Endodermal cell (in vitro differentiated cells): ENCODE measurements around the gene SSR3. TPM values are rescaled to one million over a fixed set of nuclear protein-coding genes. Genes with fewer than 3 reads are reported as not detected.

Experiments
- DNase-seq: peaks from one replicate; pipeline ENCODE4 v3.0.0-alpha.2; 2017
- H3K27ac ChIP-seq: 2 replicates; pipeline ENCODE4 v1.5.1; 2013; ENCODE audit warnings: mild to moderate bottlenecking, low read depth, low read length, moderate library complexity
- H3K27me3 ChIP-seq: 2 replicates; pipeline ENCODE4 v1.6.1; 2013; ENCODE audit warnings: mild to moderate bottlenecking, low read length, moderate library complexity; ENCODE audit not compliant: insufficient read depth, control insufficient read depth, poor library complexity, severe bottlenecking
- H3K36me3 ChIP-seq: 2 replicates; pipeline ENCODE4 v1.7.0; 2013; ENCODE audit warnings: mild to moderate bottlenecking, low read length, moderate library complexity; ENCODE audit not compliant: control insufficient read depth, insufficient read depth
- H3K4me1 ChIP-seq: one replicate; pipeline ENCODE4 v1.7.0; 2013; ENCODE audit warnings: low read length; ENCODE audit not compliant: control insufficient read depth, insufficient read depth
- H3K4me3 ChIP-seq: 2 replicates; pipeline ENCODE4 v1.5.1; 2013; ENCODE audit warnings: mild to moderate bottlenecking, low read length, moderate library complexity
- H3K9ac ChIP-seq: 2 replicates; pipeline ENCODE4 v1.6.1; 2013; ENCODE audit warnings: mild to moderate bottlenecking, low read length, moderate library complexity; ENCODE audit not compliant: poor library complexity, severe bottlenecking; ENCODE audit errors: extremely low read depth
- H3K9me3 ChIP-seq: 2 replicates; pipeline ENCODE4 v1.6.1; 2013; ENCODE audit warnings: mild to moderate bottlenecking, low read length, moderate library complexity; ENCODE audit not compliant: control insufficient read depth
- H3K27ac Mint-ChIP-seq: 2 replicates; pipeline ENCODE4 v1.8.0; 2020; ENCODE audit warnings: mixed read lengths
- H3K27me3 Mint-ChIP-seq: 2 replicates; pipeline ENCODE4 v1.8.0; 2021; ENCODE audit warnings: mild to moderate bottlenecking, mixed read lengths; ENCODE audit not compliant: insufficient read depth
- H3K36me3 Mint-ChIP-seq: 2 replicates; pipeline ENCODE4 v1.8.0; 2020; ENCODE audit warnings: low read depth, mixed read lengths
- H3K4me1 Mint-ChIP-seq: 2 replicates; pipeline ENCODE4 v1.8.0; 2020; ENCODE audit warnings: mixed read lengths
- H3K4me3 Mint-ChIP-seq: 2 replicates; pipeline ENCODE4 v1.8.0; 2020; ENCODE audit warnings: mild to moderate bottlenecking, moderate library complexity, mixed read lengths
- H3K9me3 Mint-ChIP-seq: 2 replicates; pipeline ENCODE4 v1.8.0; 2020; ENCODE audit warnings: mild to moderate bottlenecking, mixed read lengths
- WGBS, 2 experiments: methylation state at CpG; one replicate each; pipeline versions ENCODE4 v1.1.5 to v1.1.7; 2013; ENCODE audit warnings: missing lambda C conversion rate in 2 of 2, mixed read lengths in 1 of 2; ENCODE audit not compliant: insufficient coverage in 1 of 2, insufficient read length in 1 of 2; 5-methylcytosine and 5-hydroxymethylcytosine counted together
- total RNA-seq, 2 donors: library from RNA; stranded (reverse); fragmentation: NEBNext Ultra II Directional in 1 of 2; extraction: Animal tissue kit (Norgen Biotek cat#: 25700) in 1 of 2; gene quantifications; 2 replicates in 1 of 2; 3 replicates in 1 of 2; pipeline ENCODE4 v1.2.1, GENCODE V29; 2021
- TF ChIP-seq, protein P1 (sequence below): fragments of 200-600 bp; sonication (generic); conservative IDR thresholded peaks from 2 replicates; pipeline ENCODE4 v1.5.0; 2021; ENCODE audit warnings: antibody characterized with exemption, mild to moderate bottlenecking

The SSR3 gene
- total RNA-seq, 2 donors from 2014 or later, result 187 to 200 TPM

DNA sequence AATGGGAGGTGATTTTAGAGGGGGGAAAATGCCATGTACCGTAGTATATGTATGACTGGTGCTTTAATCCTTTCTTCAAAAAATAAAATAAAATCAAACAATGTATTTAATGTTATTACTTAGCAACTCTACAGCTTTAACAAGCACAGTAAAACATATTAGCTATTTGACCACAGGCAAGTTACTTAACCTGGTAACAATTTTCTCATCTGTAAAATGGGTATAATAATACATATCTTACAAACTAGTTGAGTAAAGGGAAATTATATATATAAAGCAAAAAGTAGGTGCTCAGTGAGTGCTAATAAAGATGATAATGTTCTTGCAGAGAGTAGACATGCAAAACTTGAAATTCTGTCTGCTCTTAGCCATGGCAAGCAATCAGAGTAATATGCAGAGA is 27.9 kb downstream of the SSR3 start:
- Histone ChIP-seq H3K27ac (no peak overlapping the region), H3K4me3 (no peak overlapping the region), H3K9ac (no peak overlapping the region), H3K9me3 (no peaks in the 10 kb centered on the region), H3K36me3 (no peaks in the 10 kb centered on the region), H3K27me3 (no peaks in the 10 kb centered on the region), H3K4me1 (no peaks in the 10 kb centered on the region)
- no peaks in the 10 kb centered on the region for H3K27me3 Mint-ChIP-seq
- no peaks in the 10 kb centered on the region for H3K36me3 Mint-ChIP-seq
- H3K27ac Mint-ChIP-seq, result no peak overlapping the region
- H3K9me3 Mint-ChIP-seq, result no peaks in the 10 kb centered on the region
- H3K4me1 Mint-ChIP-seq, result no peaks in the 10 kb centered on the region
- TF ChIP-seq, protein P1, sequence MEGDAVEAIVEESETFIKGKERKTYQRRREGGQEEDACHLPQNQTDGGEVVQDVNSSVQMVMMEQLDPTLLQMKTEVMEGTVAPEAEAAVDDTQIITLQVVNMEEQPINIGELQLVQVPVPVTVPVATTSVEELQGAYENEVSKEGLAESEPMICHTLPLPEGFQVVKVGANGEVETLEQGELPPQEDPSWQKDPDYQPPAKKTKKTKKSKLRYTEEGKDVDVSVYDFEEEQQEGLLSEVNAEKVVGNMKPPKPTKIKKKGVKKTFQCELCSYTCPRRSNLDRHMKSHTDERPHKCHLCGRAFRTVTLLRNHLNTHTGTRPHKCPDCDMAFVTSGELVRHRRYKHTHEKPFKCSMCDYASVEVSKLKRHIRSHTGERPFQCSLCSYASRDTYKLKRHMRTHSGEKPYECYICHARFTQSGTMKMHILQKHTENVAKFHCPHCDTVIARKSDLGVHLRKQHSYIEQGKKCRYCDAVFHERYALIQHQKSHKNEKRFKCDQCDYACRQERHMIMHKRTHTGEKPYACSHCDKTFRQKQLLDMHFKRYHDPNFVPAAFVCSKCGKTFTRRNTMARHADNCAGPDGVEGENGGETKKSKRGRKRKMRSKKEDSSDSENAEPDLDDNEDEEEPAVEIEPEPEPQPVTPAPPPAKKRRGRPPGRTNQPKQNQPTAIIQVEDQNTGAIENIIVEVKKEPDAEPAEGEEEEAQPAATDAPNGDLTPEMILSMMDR, result no peak
- DNase-seq, result no peak
- WGBS, 2 experiments, result no CpG with 5 or more reads among the region's 1 CpG
- H3K4me3 Mint-ChIP-seq, result no peak overlapping the region

DNA sequence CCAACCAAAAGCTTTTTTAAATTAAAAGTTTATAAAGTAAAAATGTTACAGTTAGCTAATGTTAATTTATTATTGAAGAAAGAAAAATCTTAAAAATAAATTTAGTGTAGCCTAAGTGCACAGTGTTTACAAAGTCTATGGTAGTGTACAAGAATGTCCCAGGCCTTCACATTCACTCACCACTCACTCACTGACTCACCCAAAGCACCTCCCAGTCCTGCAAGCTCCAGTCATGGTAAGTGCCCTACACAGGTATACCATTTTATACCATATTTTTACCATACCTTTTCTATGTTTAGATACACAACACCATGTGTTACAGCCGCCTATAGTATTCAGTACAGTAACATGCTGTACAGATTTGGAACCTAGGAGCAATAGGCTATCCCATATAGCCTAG is 29.1 kb downstream of the SSR3 start:
- no peaks in the 10 kb centered on the region for H3K27me3 ChIP-seq
- no peaks in the 10 kb centered on the region for H3K9me3 ChIP-seq
- Mint-ChIP-seq H3K4me1 (no peaks in the 10 kb centered on the region), H3K27ac (no peak overlapping the region), H3K4me3 (no peak overlapping the region), H3K27me3 (no peaks in the 10 kb centered on the region), H3K9me3 (no peaks in the 10 kb centered on the region), H3K36me3 (no peaks in the 10 kb centered on the region)
- H3K36me3 ChIP-seq, result no peaks in the 10 kb centered on the region
- H3K9ac ChIP-seq, result no peak overlapping the region
- TF ChIP-seq, protein P1, result no peak
- H3K4me1 ChIP-seq, result no peaks in the 10 kb centered on the region
- no peak overlapping the region for H3K27ac ChIP-seq
- WGBS, 2 experiments, result 84 to 100% methylated on average over 1 of the region's 1 CpG
- DNase-seq, result no peak
- H3K4me3 ChIP-seq, result no peak overlapping the region

DNA sequence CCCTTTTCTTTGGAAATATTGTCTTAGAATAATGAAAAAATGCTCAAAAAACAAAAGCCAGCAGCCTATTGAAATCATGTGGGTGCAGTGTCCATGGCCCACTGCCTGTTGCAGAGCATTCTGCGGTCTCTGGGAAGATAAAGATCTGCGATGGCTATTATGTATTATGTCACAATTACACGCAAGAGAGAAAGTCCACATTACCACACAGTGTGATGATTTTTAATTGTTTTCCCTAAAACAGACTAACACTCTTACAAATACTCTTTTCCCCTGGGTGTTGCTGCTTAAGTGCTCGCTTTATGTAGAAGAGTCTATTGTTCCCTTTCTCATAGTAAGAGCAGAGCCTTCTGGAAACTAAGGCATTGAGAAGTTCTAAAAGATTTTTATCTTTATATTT is 32.2 kb downstream of the SSR3 start:
- H3K27ac Mint-ChIP-seq, result no peak overlapping the region
- no peaks in the 10 kb centered on the region for H3K27me3 ChIP-seq
- no peaks in the 10 kb centered on the region for H3K9me3 Mint-ChIP-seq
- no peaks in the 10 kb centered on the region for H3K4me1 ChIP-seq
- no peaks in the 10 kb centered on the region for H3K9me3 ChIP-seq
- no peak overlapping the region for H3K9ac ChIP-seq
- H3K27ac ChIP-seq, result no peak overlapping the region
- H3K36me3 ChIP-seq, result no peaks in the 10 kb centered on the region
- no peak for DNase-seq
- whole genome bisulfite sequencing, 2 experiments, result 91 to 92% methylated on average over 3 to 4 of the region's 4 CpGs
- TF ChIP-seq, protein P1, result no peak
- no peaks in the 10 kb centered on the region for H3K4me1 Mint-ChIP-seq
- H3K27me3 Mint-ChIP-seq, result no peaks in the 10 kb centered on the region
- no peak overlapping the region for H3K4me3 Mint-ChIP-seq
- no peak overlapping the region for H3K4me3 ChIP-seq
- no peaks in the 10 kb centered on the region for H3K36me3 Mint-ChIP-seq
